Measurements from ENCODE around the gene ARHGDIA.

ARHGDIA gene

DNA sequence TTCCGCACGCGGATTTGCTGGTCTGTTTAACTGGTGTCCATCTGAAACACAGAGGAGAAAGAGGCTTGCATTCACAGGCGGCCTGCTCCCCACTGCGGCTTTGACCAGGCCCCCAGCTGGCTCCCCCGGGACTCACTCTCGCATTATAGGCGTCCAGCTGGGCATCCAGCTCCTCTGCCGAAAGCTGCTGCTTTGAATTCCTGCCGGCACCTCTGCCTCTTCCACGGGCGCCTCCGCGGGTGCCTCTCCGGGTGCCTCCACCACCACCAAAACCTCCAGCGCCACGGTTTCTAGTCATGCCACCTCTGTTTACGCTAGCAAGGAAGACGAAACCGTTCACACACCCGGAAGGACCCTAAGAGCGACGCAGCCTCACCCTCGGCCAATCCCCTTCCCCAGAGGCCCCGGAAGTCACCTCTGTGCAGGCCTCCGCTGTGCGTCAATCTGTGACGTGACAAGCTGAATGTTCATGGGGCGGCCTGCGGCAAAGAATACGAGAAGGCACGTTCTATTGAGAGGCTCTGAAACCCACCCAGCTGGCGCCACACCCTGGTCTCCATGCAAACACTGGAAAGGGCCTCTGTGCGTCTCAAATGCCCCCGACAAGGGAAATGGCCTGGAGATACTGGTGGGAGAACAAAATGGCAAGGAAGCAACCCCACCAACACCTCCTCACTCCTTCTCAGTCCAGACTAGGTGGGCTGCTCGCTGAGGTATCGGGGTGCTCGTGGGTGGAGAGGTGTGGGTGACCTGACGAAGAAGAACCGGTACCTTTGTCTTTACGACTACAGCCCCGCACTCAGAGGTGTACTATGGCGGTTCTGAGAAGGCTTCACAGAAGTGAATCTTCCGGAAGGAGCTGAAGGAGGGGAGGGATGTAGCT is 17.2 kb upstream of the ARHGDIA start:
- DNase-seq: peak; percentile 1

DNA sequence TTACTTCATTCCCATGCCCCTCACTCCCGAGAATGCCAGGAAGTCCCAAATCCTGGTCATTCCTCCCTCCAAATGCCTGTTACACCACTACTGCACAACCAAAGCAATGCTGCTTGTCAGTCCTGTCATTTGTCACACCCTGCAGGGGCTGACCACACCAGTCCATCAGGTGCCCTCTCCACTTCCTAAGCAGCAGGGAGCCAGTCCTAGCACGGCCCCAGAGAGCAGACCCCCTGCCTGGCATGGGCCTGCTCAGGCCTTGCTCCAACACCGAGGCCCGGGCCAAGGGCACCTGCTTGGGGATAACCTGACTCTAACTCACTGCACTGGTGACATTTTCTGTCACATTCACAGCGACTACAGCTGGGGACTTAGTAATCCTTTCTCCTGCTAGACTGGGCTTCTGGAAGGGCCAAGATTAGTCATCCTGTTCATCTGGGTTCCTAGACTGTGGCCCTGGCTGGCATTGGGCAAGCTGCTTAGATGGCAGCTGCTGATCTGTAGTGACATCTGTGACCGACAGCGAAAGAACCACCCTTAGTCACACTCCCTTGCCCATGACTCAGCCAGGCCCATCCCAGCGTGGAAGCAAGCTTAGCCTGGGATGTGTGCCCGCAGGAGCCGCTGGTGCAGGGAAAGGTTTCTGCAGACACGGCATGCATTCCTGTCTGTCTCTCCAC is 14.9 kb upstream of the ARHGDIA start:
- peak; percentile 79 for DNase-seq

DNA sequence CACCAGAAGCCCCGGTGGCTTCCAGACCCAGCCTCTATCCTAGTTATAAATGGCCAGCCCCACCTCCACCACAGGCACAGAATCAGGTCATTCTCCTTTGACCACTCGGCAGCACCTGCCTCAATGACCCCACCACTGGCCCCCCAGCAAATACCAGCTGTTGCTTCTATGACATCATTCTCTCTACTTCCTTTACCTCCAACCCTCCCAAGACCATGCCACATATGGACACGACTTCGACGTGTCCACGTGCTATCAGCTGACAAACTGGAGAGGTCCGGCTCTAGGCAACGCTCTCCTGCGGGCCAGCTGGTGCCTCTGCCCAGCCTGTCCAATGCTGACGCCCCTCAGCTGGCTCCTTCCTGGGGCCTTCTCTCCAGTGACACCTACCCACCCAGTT is 14.3 kb upstream of the ARHGDIA start:
- DNase-seq: no peak

DNA sequence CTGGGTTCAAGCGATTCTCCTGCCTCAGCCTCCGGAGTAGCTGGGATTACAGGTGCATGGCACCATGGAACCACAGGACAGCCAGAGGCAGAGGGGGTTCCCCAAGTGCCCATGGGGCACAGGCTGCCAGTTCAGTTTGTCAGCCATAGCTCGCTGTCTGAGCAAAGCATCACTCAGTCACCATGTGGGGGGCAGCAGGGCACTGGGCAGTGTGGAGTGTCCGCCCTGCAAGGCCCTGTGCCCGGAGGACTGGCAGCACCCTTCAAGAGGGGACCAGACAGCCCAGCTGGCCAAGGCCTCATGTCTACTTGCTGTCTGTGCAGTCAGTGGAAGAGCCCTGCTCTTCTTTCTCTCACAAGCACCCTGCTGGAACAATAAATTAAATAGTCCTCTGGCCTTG is 13.8 kb upstream of the ARHGDIA start:
- DNase-seq: no peak

- no peak for DNase-seq
These were observed 13.4 kb upstream of the ARHGDIA start for GRCh38 chr17:81884520-81884919.

GRCh38 chr17:81879121-81879520 is 8.0 kb upstream of the ARHGDIA start:
- DNase-seq: no peak

GRCh38 chr17:81878294-81878693 is 7.2 kb upstream of the ARHGDIA start:
- DNase-seq: no peak

GRCh38 chr17:81877569-81877968 is 6.4 kb upstream of the ARHGDIA start:
- DNase-seq: no peak

DNA sequence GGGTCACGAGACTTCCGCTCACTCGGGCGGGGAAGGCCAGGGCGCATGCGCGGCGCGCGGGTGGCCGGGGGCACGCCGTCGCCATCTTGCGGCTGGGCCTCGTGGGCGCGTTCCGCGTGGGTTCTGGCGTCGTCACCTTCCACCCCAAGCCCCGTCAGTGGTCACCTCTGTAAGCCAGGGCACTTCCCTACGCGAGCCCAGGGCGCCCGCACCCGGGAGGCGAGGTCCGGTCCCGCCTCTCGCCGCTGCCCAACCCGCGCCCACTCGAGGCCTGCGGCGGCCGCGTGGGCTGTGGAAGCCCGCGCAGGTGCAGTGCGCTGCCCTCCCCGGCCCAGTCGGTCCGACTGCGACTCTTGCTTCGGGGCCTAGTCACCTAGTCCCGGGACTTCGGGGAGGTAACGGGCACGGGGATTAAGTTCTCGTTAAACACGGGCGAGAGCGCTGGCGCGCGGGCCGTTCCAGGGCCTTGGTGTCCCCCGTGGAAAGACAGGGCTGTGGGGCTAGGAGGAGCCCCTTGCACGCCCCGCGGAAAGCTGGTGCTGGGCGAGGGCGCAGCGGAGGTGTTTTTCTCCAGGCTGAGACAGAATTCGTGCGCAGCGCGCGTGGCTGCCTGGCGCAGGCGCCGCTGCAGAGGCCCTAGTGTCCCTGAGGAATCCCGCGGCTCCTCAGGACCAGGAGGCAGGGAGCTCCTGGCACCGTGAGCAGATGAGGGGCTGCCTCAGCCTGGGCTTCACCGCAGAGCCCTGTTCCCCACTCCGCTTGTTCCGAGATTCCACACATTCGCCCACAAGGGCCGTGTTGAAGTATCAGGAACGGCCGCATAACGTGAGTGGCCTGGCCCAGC is 472 bp upstream of the ARHGDIA start:
- peak; percentile 94 for DNase-seq

DNA sequence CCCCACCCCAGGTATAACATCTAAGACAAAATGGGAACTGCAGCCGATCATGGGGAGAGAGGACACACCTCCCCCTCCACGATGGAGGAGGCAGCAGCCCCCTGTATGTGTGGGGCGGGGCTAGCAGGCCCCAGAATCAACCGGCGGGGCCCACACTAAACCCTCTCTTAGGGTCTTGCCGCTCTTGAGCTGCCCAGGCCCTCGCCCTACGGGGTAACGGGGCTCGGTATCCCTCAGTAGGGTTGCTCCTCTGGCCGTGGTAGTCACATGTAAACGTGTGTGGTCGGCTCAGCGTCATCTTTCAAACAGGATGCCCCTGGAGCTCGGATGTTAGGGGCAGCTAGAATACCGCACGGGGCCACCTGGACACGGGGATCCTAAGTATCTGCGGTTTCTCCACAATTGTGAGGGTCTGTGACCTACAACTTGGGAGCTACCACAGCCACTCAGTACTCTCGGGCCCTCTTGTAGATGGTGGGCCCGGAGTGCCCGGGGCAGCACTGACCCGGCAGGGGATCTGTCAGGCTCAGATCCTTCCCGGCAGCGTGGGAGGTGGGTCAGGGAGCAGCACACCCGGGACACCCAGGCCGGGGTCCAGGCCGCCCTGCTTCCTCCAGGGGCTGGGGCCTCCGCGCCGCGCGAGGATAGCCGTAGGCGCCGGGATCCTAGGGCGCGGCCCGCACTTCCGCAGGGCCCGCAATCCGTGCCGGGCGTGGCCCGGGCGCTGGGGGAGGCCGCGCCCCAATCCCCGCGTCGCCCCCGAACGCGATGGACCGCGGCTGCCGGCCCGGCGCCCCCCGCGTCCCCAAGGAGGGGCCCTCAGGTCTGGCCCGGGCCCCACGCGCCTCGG is 781 bp downstream of the ARHGDIA start:
- DNase-seq: peak; percentile 52

DNA sequence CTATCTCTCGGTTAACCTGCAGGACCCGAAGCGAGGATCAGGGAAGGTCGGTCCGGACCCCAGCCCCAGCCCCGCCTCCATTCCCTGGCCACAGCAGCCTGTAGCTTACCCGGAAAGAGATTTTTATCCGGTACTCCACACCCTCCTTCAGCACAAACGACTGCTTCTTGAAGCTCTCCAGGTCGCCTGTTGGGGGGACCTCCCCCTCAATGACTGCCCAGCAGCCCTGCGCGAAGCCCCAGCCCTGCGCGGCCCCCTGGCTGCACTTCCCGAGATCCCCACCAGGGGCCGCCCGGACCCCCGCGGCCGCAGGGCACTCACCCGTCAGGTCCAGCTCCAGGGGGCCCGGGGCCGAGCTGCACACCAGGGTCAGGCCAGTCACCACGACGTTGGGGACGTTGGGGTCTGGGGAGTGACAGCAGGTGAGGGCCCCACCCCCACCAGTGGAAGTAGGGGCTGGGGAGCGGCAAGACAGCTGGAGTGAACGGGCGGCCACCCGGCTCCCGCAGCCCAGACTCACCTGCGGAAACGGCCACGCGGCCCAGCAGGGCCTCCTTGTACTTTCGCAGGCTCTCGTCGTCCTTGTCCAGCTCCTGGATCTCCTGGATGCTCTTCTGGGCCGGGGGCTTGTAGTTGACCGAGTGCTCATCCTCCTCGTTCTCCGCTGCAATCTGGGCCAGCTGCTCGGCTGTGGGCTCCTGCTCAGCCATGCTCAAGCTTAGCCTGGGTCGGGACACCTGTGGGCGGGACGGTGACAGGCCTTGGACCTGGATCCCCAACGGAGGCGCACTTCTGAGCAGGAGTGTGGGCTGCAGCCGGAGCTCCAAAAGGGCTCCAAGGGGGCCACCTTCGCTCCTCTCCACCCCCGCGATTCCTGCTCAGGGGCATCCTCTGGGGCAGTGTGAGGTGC is 1.7 kb downstream of the ARHGDIA start:
- peak; percentile 46 for DNase-seq

DNA sequence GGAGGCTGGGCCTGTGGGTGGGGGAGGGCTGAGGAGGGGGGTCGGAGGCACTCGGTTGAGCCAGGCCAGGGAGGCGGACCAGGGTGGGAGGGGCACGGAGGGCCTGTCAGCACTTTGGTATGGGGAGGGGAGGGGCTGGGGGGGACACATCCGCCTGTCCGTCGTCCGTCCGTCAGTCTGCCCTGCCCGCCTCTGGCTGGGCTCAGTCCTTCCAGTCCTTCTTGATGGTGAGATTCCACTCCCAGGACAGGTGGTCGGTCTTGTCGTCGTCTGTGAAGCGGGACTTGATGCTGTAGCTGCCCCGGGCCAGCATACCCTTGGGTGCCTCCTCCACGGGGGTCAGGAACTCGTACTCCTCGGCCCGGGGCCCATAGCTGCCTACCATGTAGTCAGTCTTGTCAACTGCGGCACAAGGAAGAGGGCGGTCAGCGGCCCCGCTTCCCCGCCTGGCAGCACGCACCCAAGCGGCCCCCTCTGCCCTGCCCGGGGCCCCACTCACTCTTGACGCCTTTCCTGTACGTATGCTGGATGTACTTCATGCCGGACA is 2.4 kb downstream of the ARHGDIA start:
- DNase-seq: no peak

DNA sequence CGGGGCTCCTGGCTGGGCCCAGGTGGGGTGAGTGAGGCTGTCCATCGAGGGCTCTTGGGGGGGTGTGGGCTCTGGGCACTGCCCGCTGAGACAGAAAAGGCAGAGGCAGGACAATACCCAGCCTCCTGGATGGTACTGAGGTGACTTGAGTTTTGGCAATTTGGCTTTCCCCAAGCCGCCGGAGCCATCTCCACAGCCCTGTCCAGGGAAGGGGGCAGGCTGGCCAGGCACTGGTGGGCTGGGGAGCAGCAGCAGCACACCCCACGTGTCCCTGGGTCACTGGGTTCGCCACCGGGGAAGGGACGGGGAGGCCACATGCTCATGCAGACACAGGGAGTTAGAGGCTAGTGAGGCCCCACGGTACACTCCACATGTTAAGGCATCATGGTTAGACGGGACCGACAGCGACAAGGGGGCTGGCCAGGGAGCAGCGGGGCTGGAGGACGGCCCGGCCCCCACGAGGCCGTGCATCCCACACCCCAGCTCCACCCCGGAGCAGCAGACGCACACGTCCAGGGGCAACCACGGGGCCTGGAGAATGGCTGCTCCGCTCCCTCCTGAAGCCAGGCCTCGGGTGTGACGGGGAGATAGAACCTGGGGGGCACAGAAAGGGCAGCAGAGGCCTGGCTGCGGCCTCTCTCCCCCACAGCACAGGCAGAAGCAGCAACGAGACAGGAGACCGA is 3.0 kb downstream of the ARHGDIA start:
- DNase-seq: peak; percentile 18

- peak; percentile 51 for DNase-seq
These were observed 3.8 kb downstream of the ARHGDIA start for GRCh38 chr17:81867170-81867990.

- DNase-seq: no peak
These were observed 4.5 kb downstream of the ARHGDIA start for GRCh38 chr17:81866440-81867169.

DNA sequence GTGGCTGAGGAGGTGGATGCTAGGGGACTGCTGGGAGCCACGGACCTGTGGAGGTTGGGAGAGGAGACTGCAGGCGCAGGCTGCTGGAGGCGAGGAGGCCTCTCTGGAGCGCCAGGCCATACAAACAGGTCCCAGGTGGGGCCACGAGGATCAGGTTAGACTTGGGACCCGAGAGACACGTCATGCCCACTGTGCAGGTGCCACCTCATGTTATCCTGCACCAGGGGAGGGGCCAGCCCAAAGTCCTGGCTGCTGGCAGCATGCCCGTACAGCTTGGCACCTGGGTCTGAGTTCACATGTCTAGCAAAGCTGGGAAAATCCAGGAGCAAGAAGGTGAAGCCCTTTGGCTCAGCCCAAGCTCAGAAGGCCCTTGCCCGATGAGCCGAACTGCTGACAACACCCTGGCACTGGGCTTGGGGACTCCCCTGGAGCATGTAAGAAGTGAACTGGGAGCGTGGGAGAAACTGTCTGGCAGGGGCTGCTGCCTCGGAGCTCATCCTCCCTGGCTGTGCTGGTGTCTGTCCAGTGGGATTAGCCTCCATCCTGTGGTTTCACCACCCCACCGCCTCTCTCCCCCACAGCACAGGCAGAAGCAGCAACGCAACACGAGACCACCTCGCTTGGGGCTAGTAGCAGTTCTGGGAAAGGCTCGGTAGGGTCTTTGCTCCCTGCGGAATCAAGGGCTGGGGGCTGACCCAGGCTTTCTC is 5.3 kb downstream of the ARHGDIA start:
- DNase-seq: no peak

DNA sequence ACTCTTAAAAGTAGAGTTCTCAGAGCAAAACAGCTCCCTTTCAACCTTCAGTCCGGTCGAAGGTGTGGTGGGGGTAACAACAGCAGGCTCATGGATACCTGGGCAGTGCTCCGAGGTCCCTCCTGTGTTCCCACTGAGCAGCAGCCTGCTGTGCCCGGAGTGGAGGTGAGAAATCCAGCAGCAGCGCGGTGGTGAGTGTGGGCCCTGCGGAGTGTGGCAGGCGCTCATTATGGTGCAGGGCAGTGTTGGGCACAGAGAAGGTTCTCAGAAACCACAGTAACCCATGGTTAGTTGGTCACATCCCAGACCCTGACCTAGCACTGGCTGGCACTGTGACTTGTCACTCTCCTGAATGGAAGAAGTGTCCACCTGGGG is 5.8 kb downstream of the ARHGDIA start:
- DNase-seq: no peak
